Measurements from ENCODE around the gene SLCO3A1.

GRCh38 chr15:92200891-92201290 is 347.4 kb downstream of the SLCO3A1 start:
- TF ChIP-seq EP300 (IDR thresholded peaks at IDR 0.05; ENCODE audit: low read depth) (no peak), POLR2A (IDR thresholded peaks at IDR 0.05) (no peak)

All from transverse colon (tissue), 1 donor.